Type B pancreatic cell (in vitro differentiated cells): ENCODE measurements around the gene STIM1. TPM values are rescaled to one million over a fixed set of nuclear protein-coding genes. Genes with fewer than 3 reads are reported as not detected.

ENCODE experiments used
- DNase-seq: peaks from one replicate; pipeline ENCODE4 v3.0.0; 2021; ENCODE audit warnings: mixed read lengths; ENCODE audit not compliant: unreplicated experiment; ENCODE audit errors: extremely low spot score
- H3K27ac Mint-ChIP-seq: 2 replicates; pipeline ENCODE4 v1.8.0; 2021; ENCODE audit warnings: mild to moderate bottlenecking, mixed read lengths
- H3K27me3 Mint-ChIP-seq: 2 replicates; pipeline ENCODE4 v1.8.0; 2021; ENCODE audit warnings: mixed read lengths
- H3K36me3 Mint-ChIP-seq: 2 replicates; pipeline ENCODE4 v1.8.0; 2021; ENCODE audit warnings: mixed read lengths
- H3K4me1 Mint-ChIP-seq: one replicate; pipeline ENCODE4 v1.8.0; 2021; ENCODE audit warnings: mixed read lengths; ENCODE audit not compliant: unreplicated experiment
- H3K4me3 Mint-ChIP-seq: 2 replicates; pipeline ENCODE4 v1.8.0; 2021; ENCODE audit warnings: mild to moderate bottlenecking, mixed read lengths
- H3K9me3 Mint-ChIP-seq: 2 replicates; pipeline ENCODE4 v1.8.0; 2021; ENCODE audit warnings: mixed read lengths
- CTCF ChIP-seq: fragments of 200-600 bp; sonication (generic); conservative IDR thresholded peaks from 2 replicates; pipeline ENCODE4 v1.5.0; 2021; ENCODE audit warnings: antibody characterized with exemption, mild to moderate bottlenecking
- total RNA-seq: library from RNA; stranded (reverse); gene quantifications from 2 replicates; pipeline ENCODE4 v1.2.1, GENCODE V29; 2021; ENCODE audit warnings: low replicate concordance

Gene STIM1
- total RNA-seq, 1 donor from 2014 or later: 38.9 TPM

- DNase-seq: no peak
- Mint-ChIP-seq H3K9me3 (no peaks in the 10 kb centered on the region), H3K27ac (no peak overlapping the region), H3K27me3 (no peaks in the 10 kb centered on the region), H3K4me3 (no peak overlapping the region), H3K36me3 (peaks cover 8% of the 10 kb centered on the region), H3K4me1 (no peaks in the 10 kb centered on the region)
- TF ChIP-seq CTCF: no peak
Measured at GRCh38 chr11:3969613-3970012, 114.1 kb downstream of the STIM1 start.

GRCh38 chr11:3970108-3970507 lies 114.6 kb downstream of the STIM1 start:
- DNase-seq: no peak
- Mint-ChIP-seq H3K27me3 (no peaks in the 10 kb centered on the region), H3K9me3 (no peaks in the 10 kb centered on the region), H3K36me3 (peaks cover 8% of the 10 kb centered on the region), H3K27ac (no peak overlapping the region), H3K4me3 (no peak overlapping the region), H3K4me1 (no peaks in the 10 kb centered on the region)
- TF ChIP-seq CTCF: no peak

GRCh38 chr11:3971756-3972404 lies 116.4 kb downstream of the STIM1 start:
- Mint-ChIP-seq H3K27me3 (no peaks in the 10 kb centered on the region), H3K9me3 (no peaks in the 10 kb centered on the region), H3K4me3 (no peak overlapping the region), H3K27ac (peak overlapping the region; percentile 73), H3K4me1 (no peaks in the 10 kb centered on the region), H3K36me3 (peaks cover 8% of the 10 kb centered on the region)
- DNase-seq: no peak
- TF ChIP-seq CTCF: no peak

GRCh38 chr11:3972431-3972830 lies 117.0 kb downstream of the STIM1 start:
- no peak for TF ChIP-seq CTCF
- H3K36me3 Mint-ChIP-seq: peaks cover 8% of the 10 kb centered on the region
- no peaks in the 10 kb centered on the region for H3K4me1 Mint-ChIP-seq
- peak overlapping the region; percentile 73 for H3K27ac Mint-ChIP-seq
- no peaks in the 10 kb centered on the region for H3K27me3 Mint-ChIP-seq
- no peaks in the 10 kb centered on the region for H3K9me3 Mint-ChIP-seq
- H3K4me3 Mint-ChIP-seq: no peak overlapping the region
- DNase-seq: no peak

- no peak overlapping the region for H3K27ac Mint-ChIP-seq
Measured at GRCh38 chr11:3977078-3977477, 121.6 kb downstream of the STIM1 start.

More at GRCh38 chr11:3977078-3977477, 121.6 kb downstream of the STIM1 start:
- no peak overlapping the region for H3K4me3 Mint-ChIP-seq
- no peak for TF ChIP-seq CTCF
- H3K4me1 Mint-ChIP-seq: no peaks in the 10 kb centered on the region
- H3K27me3 Mint-ChIP-seq: no peaks in the 10 kb centered on the region
- DNase-seq: no peak
- no peaks in the 10 kb centered on the region for H3K9me3 Mint-ChIP-seq
- H3K36me3 Mint-ChIP-seq: peaks cover 9% of the 10 kb centered on the region
